GM19468 (cell line): ENCODE results near the gene AGMAT.

Experiments used
- ATAC-seq: cut with Tn5 transposase; IDR thresholded peaks from one replicate; pipeline ENCODE4 v1.9.1; 2021; ENCODE audit warnings: mild to moderate bottlenecking, moderate library complexity, moderate number of reproducible peaks; ENCODE audit not compliant: unreplicated experiment; ENCODE audit errors: extremely low read depth

The AGMAT gene

DNA sequence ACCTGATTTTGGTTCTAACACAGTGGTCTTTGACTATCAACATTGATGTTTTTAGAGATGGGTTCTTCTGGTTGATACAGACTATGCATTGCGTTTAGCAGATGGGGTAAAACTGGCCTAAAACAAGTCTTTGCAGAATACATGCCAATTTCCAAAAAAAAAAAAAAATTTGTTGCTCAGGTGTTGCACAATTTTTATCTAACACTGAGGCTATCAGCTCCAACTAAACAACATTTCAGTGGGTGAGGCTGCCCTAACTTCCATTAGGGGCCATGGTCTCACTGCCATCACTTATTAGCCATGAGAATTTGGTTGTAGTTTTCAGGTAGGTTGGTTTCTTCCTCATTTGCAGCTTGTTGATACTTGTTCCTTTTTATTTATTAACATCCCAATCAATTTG lies 14.0 kb downstream of the AGMAT start:
- ATAC-seq: no peak

DNA sequence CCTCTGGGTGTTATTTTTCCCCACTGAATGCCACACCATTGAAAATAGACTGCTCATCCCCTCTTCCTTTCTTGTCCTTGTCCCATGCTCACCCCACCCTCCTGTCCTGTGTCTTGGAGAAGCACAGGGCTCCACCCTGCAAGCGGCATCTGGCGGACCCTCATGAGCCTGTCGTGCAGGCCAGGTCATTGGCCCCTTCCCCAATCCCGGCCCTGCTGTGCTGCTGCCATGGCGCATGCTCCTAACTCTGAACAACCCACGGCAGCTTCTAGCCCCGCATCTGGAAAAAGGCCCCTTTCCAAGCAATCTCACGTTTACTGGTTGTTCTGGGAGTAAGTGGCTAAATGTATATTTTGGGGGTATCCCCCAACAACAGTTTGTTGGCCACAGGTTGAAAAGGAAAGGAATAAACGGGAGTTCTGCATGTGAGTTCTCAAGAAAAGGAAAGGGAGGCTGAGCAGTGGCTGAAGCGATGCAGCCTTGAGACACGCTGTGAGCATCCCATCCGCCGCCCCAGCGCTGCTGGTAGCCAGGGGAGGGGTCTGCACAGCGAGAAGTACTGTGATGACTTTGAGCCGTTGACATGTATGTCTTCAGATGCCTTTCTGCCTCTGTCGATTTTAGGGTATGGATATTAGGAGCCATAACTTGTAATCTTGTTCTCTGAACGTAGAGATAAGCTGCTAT lies 16.3 kb downstream of the AGMAT start:
- ATAC-seq: no peak

DNA sequence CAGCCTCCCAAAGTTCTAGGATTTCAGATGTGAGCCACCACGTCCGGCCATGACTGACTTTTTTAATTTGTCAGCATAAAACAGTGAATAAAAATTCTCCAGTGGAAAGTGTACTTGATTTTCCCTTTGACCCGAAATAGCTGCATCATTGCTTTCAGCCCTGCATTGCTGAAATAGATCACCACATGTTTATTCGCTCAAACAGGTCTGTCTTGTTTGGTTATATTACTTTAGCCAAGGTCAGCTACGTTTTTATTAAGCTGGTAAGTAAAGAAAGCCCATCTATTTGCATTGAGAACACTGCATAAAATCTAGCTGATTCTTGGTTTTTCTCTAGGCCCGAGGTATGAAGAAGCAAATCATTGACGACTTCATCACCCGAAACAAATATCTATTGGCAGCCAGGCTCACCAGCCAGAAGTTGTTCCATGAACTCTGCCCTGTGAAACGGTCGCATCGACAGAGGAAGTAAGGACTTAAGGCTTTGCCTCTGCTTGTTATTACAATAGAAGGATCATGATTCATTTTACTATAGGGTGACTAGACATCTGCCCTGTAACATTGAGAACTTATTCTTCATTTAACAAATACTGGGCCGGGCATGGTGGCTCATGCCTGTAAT lies 25.6 kb downstream of the AGMAT start:
- no peak for ATAC-seq

GRCh38 chr1:15558516-15558915 lies 26.3 kb downstream of the AGMAT start:
- ATAC-seq: no peak

GRCh38 chr1:15557594-15557993 lies 27.3 kb downstream of the AGMAT start:
- no peak for ATAC-seq

DNA sequence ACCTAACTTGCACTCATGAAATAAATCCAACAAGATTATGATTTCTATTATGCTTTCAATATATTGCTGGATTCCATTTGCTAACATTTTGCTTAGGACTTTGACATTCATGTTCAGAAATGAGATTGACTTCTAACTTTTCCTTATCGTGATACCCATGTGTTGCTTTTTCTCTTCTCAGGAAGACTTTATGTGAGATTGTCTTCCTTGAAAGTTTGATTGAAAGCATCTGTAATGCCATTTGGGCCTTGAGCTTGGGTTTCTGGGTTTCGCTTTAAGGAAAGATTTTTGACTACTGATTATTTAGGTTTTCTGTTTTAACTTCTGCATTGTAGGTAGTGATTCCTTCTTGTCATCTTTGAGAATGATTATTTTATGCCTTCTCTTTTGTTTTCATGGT lies 27.8 kb downstream of the AGMAT start:
- no peak for ATAC-seq

DNA sequence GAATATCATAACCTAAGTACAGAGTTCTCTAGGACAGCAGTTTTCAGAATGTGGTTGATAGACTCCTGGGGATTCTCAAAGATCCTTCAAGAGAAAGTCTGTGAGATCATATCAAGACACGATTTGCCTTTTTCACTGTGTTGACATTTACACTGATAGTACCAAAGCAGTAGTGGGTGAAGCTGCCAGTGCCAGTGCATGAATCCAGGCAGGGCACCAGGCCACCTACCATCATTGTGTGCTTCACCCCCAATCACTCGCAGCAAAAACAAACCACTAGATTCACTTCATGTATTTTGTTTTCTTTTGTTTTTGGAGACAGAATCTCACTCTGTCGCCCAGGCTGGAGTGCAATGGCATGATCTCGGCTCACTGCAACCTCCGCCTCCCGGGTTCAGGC lies 34.3 kb downstream of the AGMAT start:
- no peak for ATAC-seq

DNA sequence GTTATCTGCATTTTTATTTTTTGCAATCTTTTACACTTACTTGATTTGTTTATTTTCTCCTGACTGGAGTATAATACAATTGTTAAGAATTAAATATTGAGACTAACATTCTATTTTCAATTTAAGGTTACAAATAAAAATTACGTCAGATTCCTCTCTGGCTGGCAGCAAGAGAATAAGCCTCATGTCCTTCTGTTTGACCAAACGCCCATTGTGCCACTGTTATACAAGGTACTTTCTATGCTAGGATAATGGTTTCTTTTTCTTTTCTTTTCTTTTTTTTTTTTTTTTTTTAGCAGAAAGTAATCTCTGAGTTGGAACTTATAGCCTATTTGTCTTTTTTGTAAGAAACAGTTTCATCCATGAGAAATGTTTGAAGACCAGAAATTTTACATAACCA lies 38.2 kb downstream of the AGMAT start:
- no peak for ATAC-seq

DNA sequence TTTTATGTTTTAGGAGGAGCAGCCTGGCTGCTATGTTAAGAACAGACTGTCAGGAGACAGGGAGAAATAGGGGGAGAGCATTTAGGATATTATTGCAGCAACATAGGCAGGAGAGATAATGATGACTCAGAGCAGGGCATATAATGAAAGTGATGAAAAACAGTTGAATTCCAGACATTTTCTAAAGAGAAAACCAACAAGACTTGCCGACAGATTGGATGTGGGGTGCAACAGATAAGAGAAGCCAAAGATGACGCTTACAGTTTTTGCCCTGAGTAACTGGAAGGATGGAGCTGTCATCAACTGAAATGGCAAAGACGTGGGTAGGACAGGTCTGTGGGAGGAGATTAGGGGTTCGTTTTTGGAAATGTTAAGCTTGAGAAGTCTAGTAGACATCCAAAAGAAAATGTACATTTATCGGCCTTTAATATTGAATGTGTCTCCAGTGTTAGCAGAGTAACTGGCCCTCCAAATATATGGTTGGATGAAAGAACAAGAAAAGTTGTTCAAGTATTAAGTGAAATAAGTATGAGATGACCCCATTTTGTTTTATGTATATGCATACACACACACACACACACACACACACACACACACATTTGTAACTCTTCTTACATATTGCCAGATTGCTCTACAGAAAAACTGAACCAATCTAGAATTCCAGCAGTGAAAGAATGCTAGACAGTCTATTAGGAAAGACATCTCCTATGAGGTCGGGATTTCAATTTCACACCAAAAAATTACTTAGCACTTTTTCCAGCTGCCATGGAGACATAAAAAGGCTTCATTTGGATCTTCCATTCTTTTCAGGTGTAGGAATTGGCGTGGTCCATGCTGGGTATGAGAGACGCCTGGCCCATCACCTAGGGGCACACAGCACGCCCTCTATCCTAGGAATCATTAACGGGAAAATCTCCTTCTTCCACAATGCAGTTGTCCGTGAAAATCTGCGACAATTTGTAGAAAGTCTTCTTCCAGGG lies 41.0 kb downstream of the AGMAT start:
- ATAC-seq: no peak

GRCh38 chr1:15543251-15543588 lies 41.6 kb downstream of the AGMAT start:
- ATAC-seq: no peak

- no peak for ATAC-seq
Measured at GRCh38 chr1:15542388-15543250, 42.2 kb downstream of the AGMAT start.

DNA sequence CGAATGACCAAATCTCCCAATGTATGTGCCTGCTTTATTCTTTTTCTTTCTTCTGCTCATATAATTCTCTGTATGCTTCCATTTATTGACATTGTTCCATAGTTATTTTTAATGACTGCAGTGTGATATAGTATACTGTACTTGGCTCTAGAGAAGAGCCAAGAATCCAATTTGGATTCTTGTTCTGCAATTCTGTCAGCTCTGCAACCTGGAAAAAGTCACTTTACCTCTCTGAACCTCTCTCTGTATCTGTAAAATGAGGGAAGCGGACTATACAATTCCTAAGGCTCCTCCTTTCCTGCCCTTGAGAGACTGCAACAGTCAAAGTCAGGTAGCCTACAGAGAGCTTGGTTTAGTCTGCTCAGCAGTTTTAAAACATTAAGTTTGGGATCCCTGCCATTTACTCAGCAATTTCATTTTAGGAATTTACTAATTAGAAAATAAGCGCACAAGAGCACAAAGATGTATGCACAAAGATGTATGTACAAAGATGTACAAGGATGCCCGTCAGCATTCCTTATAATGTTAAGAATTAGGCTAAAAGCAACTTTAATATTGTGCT lies 43.5 kb downstream of the AGMAT start:
- no peak for ATAC-seq

- ATAC-seq: no peak
Measured at GRCh38 chr1:15540186-15540585, 44.7 kb downstream of the AGMAT start.

GRCh38 chr1:15538771-15539170 lies 46.1 kb downstream of the AGMAT start:
- no peak for ATAC-seq

- no peak for ATAC-seq
Measured at GRCh38 chr1:15531682-15532081, 53.2 kb downstream of the AGMAT start.

- no peak for ATAC-seq
Measured at GRCh38 chr1:15531003-15531402, 53.8 kb downstream of the AGMAT start.

- ATAC-seq: peak; percentile 45
Measured at GRCh38 chr1:15526490-15527339, 58.1 kb downstream of the AGMAT start, which contains the start of gene DNAJC16. TSS of gene DNAJC16 (plus strand) at chr1:15526848. CDS start at chr1:15529106, 2,258 bp downstream.

DNA sequence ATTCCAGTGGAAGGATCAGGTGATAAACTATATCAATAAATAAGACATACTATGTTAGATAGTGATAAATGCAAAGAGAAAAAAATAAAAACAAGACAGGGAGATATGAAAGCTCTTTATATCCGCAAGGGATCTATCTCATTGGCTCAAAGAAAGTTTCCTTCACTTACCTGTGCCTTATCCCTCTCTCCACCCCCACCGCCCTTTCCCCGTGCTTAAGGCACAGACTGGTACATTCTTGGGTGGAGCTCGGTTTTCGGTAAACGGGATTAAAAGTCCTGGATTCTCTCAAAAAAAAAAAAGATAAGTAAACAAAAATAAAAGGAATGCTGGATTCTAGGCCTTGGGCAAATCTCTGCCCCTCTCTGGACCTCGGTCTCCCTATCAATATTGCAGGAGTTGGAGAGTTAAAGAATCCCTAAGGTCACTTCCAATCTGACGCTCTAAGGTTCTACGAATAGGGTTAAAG lies 58.8 kb downstream of the AGMAT start:
- no peak for ATAC-seq
